Muscle layer of duodenum (tissue), 2 donors: ENCODE measurements around the gene JUP.

Source experiments
- H3K27ac ChIP-seq: one replicate; pipeline ENCODE4 v1.7.0; 2013; ENCODE audit warnings: mild to moderate bottlenecking, low read length
- H3K27me3 ChIP-seq: one replicate; pipeline ENCODE4 v1.7.0; 2013; ENCODE audit warnings: low read depth, mild to moderate bottlenecking, control low read depth, low read length
- H3K36me3 ChIP-seq, 2 donors: one replicate each; pipeline ENCODE4 v1.7.0; 2013; ENCODE audit warnings: low read length in 2 of 2, control low read depth in 1 of 2, mild to moderate bottlenecking in 1 of 2; ENCODE audit not compliant: insufficient read depth in 2 of 2, control insufficient read depth in 1 of 2
- H3K4me1 ChIP-seq, 2 donors: one replicate each; pipeline ENCODE4 v1.7.0; 2013; ENCODE audit warnings: low read length in 2 of 2, mild to moderate bottlenecking in 2 of 2, control low read depth in 1 of 2, moderate library complexity in 1 of 2; ENCODE audit not compliant: insufficient read depth in 2 of 2, control insufficient read depth in 1 of 2
- H3K4me3 ChIP-seq, 2 donors: one replicate each; pipeline ENCODE4 v1.7.0; 2013; ENCODE audit warnings: low read length in 2 of 2, low read depth in 1 of 2, mild to moderate bottlenecking in 1 of 2
- H3K9me3 ChIP-seq, 2 donors: one replicate each; pipeline ENCODE4 v1.7.0; 2013; ENCODE audit warnings: low read length in 2 of 2, control low read depth in 1 of 2, mild to moderate bottlenecking in 1 of 2; ENCODE audit not compliant: control insufficient read depth in 1 of 2
- donor health status: healthy.

JUP gene

DNA sequence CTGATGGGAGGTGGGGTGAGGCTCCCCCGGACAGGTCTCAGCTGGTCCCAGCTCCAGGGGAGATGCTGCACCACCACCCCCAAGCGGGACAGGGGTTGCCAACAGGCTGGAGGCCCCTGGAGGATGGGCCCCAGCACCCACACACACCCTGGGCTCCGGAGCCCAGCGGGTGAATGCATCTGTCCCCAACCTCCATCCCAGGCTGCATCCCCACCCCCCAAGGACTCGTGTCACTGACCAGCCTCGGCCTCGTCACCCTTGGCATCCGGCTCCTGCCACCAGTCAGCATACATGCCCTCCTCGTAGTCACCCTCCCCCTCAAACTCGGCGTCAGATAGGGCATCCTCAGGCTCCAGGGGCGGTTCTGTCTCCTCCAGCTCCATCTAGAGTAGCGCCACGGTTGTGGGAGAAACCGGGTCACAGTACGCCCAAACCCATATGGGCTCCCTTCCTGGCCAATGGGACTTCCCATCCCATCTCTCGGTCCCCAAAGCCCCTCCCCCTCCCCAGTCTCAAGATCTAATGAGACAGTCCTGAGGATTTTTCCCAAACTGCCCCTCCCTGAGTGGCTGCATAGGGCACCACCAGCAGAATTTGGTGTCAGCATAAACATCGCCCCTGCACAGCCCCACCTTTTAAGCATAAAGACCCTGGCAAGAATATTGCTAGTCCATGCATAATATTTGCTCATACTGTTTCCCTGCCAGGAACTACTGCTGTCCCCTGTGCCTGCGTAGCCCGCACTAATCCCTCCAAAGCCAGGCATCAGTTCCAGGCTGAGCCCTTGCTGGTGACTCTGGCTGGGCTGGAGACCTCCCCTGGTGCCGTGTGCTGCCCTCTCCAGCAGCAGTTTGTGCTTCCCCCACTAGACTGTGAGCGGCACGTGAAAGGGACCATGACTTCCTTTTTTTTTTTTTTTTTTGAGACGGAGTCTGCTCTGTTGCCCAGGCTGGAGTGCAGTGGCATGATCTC lies 16.8 kb upstream of the JUP start:
- Histone ChIP-seq H3K4me1 (peaks cover 7 to 10% of the 10 kb centered on the region in 2 donors), H3K9me3 (no peaks in the 10 kb centered on the region), H3K4me3 (no peak overlapping the region), H3K36me3 (peaks cover 0 to 18% of the 10 kb centered on the region in 2 donors), H3K27ac (no peak overlapping the region), H3K27me3 (no peaks in the 10 kb centered on the region)

DNA sequence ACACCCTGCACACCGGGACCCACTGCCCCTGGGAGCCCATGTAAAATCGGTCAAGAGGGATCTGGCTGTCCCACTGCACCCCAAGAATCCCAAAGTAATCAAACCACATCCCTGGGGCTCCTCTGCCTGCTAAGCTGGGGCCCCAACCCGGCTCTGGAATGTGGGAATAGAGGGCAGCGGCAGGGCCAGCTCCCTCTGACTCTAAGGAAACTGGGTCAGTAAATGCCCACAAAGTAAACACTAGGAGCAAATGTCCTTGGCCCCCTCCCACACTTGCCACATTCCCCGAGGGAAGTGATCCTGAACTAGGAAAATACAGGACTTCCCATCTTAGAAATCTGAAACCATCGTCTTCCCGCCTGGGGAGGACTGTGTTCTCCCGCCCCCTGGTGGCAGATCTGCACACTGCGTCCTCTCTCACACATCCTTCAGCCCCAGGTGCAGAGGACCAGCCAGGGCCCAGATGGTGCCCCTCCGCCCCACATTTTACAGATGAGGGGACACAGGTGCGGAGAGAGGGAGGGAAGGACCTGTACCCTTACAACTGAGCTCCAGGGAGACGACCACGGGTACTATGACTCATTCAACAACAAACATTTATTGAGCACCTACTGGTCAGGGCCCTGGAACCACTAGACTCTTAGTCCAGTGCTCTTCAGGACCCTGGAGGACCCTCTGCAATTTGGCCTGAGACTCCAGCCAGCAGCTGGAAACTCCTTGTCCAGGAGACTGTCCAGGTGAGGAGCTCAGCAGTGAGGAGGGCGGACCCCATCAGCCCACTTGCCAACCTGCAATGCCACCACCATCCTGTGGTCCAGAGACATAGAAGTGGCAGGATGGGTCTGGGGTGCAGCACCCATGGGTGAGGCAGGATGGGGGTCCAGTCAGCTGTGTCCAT lies 15.1 kb upstream of the JUP start:
- Histone ChIP-seq H3K27ac (no peak overlapping the region), H3K9me3 (no peaks in the 10 kb centered on the region), H3K36me3 (peaks cover 0 to 8% of the 10 kb centered on the region in 2 donors), H3K27me3 (no peaks in the 10 kb centered on the region), H3K4me1 (peaks cover 7 to 10% of the 10 kb centered on the region in 2 donors), H3K4me3 (peak overlapping the region in 1 of 2 donors; percentile 16)

DNA sequence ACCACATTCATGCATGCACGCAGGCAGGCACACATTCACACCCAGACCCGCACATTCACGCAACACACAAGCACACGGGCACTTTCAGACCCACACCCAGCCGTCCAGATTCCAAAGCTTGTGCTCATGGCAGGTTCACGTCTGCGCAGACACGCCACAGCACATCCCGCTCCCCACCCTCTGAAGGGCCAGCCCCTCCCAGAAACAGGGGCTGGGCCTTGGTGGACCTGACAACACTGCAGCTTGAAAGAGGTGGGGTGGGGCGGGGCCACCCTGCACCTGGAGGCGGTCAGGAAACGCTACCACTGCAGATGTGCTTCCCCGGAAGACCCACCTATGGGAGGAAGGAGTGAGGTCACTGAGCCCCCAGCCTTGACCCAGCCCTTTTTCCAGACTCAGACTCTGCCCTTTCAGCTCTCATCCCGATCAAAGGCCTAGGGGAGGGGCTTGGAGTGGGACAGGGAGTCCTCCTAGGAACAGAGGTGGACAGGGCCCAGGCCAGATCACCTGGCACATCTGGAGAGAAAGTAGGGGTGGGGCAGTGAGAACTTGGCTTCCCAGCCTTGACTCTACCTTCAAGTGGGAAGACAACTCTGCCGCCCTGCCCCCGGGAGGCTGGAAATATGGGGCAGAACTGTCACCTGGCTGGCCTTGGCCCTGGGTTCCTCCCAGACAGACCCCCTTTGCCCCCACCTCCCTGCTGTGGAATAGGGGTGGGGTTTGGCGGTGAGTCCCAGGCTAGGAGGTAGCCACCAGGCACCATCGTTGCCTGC lies 14.3 kb upstream of the JUP start:
- Histone ChIP-seq H3K4me1 (peaks cover 7 to 10% of the 10 kb centered on the region in 2 donors), H3K4me3 (no peak overlapping the region), H3K27ac (peak overlapping the region; percentile 39), H3K36me3 (peaks cover 0 to 4% of the 10 kb centered on the region in 2 donors), H3K27me3 (no peaks in the 10 kb centered on the region), H3K9me3 (no peaks in the 10 kb centered on the region)

- Histone ChIP-seq H3K4me3 (no peak overlapping the region), H3K36me3 (no peaks in the 10 kb centered on the region), H3K27me3 (no peaks in the 10 kb centered on the region), H3K4me1 (peaks cover 7 to 10% of the 10 kb centered on the region in 2 donors), H3K27ac (no peak overlapping the region), H3K9me3 (no peaks in the 10 kb centered on the region)
Measured at GRCh38 chr17:41799366-41799765, 12.9 kb upstream of the JUP start.

- H3K36me3 ChIP-seq = no peaks in the 10 kb centered on the region
- no peak overlapping the region for H3K4me3 ChIP-seq
- no peaks in the 10 kb centered on the region for H3K27me3 ChIP-seq
- H3K4me1 ChIP-seq = peaks cover 12 to 17% of the 10 kb centered on the region in 2 donors
- H3K27ac ChIP-seq = no peak overlapping the region
- no peaks in the 10 kb centered on the region for H3K9me3 ChIP-seq
Measured at GRCh38 chr17:41797377-41797776, 10.9 kb upstream of the JUP start.

GRCh38 chr17:41796121-41796895 lies 9.8 kb upstream of the JUP start:
- no peak overlapping the region for H3K4me3 ChIP-seq
- H3K4me1 ChIP-seq = peaks cover 9 to 18% of the 10 kb centered on the region in 2 donors
- no peaks in the 10 kb centered on the region for H3K36me3 ChIP-seq
- H3K27ac ChIP-seq = no peak overlapping the region
- H3K27me3 ChIP-seq = no peaks in the 10 kb centered on the region
- H3K9me3 ChIP-seq = no peaks in the 10 kb centered on the region

DNA sequence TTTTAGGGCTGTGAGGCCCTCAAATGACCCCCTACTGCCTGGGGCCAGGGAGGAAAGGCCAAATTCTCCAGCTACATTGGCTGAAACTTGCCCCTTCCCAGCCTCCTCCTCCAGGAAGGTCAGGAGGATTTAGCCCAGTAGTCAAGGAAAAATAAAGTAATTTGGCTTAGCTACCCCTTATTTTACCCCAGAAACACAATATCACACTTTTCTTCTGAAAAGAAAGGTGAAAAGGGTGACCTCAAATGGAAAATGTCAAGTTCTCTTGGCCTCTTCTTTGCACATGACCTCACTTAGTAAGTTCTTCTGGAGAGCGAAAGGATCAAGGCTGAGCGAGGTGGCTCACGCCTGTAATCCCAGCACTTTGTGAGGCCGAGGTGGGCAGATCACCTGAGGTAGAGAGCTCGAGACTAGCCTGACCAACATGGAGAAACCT lies 8.0 kb upstream of the JUP start:
- Histone ChIP-seq H3K4me3 (no peak overlapping the region), H3K27ac (no peak overlapping the region), H3K36me3 (no peaks in the 10 kb centered on the region), H3K9me3 (no peaks in the 10 kb centered on the region), H3K27me3 (no peaks in the 10 kb centered on the region), H3K4me1 (peaks cover 5 to 10% of the 10 kb centered on the region in 2 donors)

GRCh38 chr17:41793784-41794539 lies 7.5 kb upstream of the JUP start:
- H3K9me3 ChIP-seq = no peaks in the 10 kb centered on the region
- no peaks in the 10 kb centered on the region for H3K27me3 ChIP-seq
- H3K27ac ChIP-seq = peak overlapping the region; percentile 63
- H3K36me3 ChIP-seq = no peaks in the 10 kb centered on the region
- H3K4me3 ChIP-seq = no peak overlapping the region
- peaks cover 5 to 10% of the 10 kb centered on the region in 2 donors for H3K4me1 ChIP-seq

DNA sequence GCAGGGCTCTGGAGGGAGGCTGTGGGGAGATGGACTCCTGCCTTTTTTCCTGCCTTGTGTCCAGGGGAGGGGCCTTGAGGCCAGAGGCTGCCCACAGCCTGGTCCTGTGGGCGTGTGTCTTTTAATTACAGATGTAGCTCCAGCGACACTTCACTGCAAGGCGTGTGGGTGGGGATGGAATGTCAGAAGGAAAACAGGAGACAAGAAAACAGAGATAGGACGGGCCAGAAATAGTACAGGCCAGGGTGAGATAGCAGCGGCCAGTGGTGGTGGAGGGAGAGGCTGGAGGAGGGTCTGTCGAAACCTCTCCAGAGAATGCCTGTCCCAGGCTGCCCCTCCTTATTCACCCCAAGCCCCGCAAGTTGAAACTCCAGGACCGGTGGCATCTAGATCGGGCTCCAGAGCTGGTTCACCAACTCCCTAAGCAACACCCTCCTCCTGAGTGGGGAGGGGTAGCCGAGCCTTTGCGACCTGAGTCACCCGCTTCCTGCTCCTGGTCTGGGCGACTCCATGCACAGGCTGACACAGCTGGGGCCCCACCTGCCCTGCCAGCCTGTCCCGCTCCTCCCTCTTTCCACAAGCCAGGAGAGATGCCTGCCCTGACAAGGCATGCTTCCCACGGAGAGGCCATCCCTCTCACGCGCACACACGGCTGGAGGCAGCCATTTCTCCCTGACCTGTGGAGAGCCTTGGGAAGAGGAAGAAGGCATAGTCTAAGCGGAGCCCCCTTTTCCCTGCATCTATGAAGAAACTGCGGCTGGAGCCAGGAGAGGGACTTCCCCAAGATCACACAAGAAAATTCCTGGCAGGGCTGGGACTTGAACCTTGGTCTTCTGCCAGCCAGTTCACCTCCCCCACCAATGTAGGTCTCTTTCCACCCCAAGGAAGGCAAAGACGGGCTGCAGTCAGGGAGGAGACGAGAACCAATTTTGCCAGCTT lies 6.6 kb upstream of the JUP start:
- peaks cover 5 to 10% of the 10 kb centered on the region in 2 donors for H3K4me1 ChIP-seq
- H3K27me3 ChIP-seq = no peaks in the 10 kb centered on the region
- H3K9me3 ChIP-seq = no peaks in the 10 kb centered on the region
- no peaks in the 10 kb centered on the region for H3K36me3 ChIP-seq
- no peak overlapping the region for H3K4me3 ChIP-seq
- peak overlapping the region; percentile 63 for H3K27ac ChIP-seq
